Colonic mucosa (tissue), 4 donors: ENCODE measurements around the gene ARID3B. TPM values are rescaled to one million over a fixed set of nuclear protein-coding genes. Genes with fewer than 3 reads are reported as not detected.

ENCODE experiments used
- DNase-seq: peaks from one replicate; pipeline ENCODE4 v3.0.0-alpha.2; 2020
- H3K27ac ChIP-seq: fragments of 200-600 bp; one replicate; pipeline ENCODE4 v1.8.0; 2021
- H3K27me3 ChIP-seq: fragments of 200-600 bp; one replicate; pipeline ENCODE4 v1.8.0; 2021
- H3K36me3 ChIP-seq: fragments of 200-600 bp; one replicate; pipeline ENCODE4 v1.8.0; 2021
- H3K4me1 ChIP-seq: fragments of 200-600 bp; one replicate; pipeline ENCODE4 v1.8.0; 2021; ENCODE audit warnings: mild to moderate bottlenecking
- H3K4me3 ChIP-seq: fragments of 200-600 bp; one replicate; pipeline ENCODE4 v1.8.0; 2021
- H3K9ac ChIP-seq, 2 donors: one replicate each; pipeline ENCODE4 v1.7.0; 2013; ENCODE audit warnings: control low read depth in 2 of 2, low read depth in 2 of 2, low read length in 2 of 2
- H3K9me3 ChIP-seq: fragments of 200-600 bp; one replicate; pipeline ENCODE4 v1.8.0; 2021
- intact Hi-C: fragments of 100-400 bp; cut with DNase I; formaldehyde crosslinking; loops from one replicate; pipeline ENCODE4 v1.14.1; 2022
- total RNA-seq, 2 donors: library from RNA; stranded (reverse); fragmentation: NEBNext Ultra II Directional in 1 of 2; extraction: Animal tissue kit (Norgen Biotek cat#: 25700) in 1 of 2; gene quantifications; one replicate each; pipeline ENCODE4 v1.2.1, GENCODE V29; 2021
- TF ChIP-seq, protein P1 (sequence below): fragments of 200-600 bp; IDR thresholded peaks from one replicate; pipeline ENCODE4 v1.8.0; 2022; ENCODE audit warnings: antibody characterized with exemption, mild to moderate bottlenecking
- donor health status: healthy.
- donor health status: DM: no; HTN: no; CAD: no.
- donor health status: DM: no; HTN: no; CAD: no.

The ARID3B gene
- total RNA-seq, 2 donors from 2014 or later: 8.8 to 9.5 TPM

DNA sequence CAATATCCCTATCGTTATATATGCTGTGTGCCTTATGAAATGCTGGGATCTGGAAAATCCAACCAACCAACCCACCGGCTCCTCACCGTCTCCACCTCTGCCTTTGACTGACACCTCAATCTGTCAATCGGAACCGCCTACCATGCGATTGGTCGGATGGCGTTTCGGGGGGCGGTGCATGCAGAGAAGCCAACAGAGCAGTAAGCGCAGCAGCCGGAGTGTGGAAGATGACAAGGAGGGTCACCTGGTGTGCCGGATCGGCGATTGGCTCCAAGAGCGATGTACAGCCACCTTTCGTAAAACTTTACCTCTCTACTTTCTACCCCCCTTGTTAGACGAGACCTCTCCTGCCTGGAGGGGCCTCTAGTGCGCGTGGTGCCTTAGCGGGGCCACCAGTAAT, 80.9 kb downstream of the ARID3B start:
- TF ChIP-seq, protein P1, sequence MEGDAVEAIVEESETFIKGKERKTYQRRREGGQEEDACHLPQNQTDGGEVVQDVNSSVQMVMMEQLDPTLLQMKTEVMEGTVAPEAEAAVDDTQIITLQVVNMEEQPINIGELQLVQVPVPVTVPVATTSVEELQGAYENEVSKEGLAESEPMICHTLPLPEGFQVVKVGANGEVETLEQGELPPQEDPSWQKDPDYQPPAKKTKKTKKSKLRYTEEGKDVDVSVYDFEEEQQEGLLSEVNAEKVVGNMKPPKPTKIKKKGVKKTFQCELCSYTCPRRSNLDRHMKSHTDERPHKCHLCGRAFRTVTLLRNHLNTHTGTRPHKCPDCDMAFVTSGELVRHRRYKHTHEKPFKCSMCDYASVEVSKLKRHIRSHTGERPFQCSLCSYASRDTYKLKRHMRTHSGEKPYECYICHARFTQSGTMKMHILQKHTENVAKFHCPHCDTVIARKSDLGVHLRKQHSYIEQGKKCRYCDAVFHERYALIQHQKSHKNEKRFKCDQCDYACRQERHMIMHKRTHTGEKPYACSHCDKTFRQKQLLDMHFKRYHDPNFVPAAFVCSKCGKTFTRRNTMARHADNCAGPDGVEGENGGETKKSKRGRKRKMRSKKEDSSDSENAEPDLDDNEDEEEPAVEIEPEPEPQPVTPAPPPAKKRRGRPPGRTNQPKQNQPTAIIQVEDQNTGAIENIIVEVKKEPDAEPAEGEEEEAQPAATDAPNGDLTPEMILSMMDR: no peak
- Histone ChIP-seq H3K27ac (no peak overlapping the region), H3K36me3 (peaks cover 48% of the 10 kb centered on the region), H3K4me3 (no peak overlapping the region), H3K27me3 (no peaks in the 10 kb centered on the region), H3K4me1 (peaks cover 14% of the 10 kb centered on the region), H3K9ac (no peak overlapping the region), H3K9me3 (no peaks in the 10 kb centered on the region)
- intact Hi-C loops: no loop called here
- DNase-seq: no peak

DNA sequence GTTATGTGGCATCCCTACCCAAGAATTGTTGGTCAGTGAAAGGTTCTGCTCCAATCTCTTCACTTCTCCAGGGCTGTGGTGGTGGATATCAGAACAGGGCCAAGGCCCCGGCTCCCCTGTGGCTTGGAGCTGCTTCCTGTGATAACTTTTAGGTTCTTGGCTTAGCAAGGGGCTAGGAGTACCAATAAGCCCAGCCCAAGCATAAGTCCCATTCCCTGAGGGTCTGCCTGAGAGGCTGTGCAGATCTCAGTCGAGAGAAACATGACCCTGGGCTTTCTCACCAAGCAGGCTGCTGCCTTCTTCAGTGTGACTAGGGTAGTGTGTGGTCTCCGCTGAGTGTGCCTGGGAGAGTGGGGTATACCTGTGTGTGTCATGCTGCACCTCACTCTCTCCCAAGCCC, 81.7 kb downstream of the ARID3B start:
- Histone ChIP-seq H3K27me3 (no peaks in the 10 kb centered on the region), H3K9me3 (no peaks in the 10 kb centered on the region), H3K4me3 (no peak overlapping the region), H3K9ac (no peak overlapping the region), H3K36me3 (peaks cover 56% of the 10 kb centered on the region), H3K4me1 (peaks cover 6% of the 10 kb centered on the region), H3K27ac (no peak overlapping the region)
- DNase-seq: no peak
- intact Hi-C loops: no loop called here
- TF ChIP-seq, protein P1: no peak

DNA sequence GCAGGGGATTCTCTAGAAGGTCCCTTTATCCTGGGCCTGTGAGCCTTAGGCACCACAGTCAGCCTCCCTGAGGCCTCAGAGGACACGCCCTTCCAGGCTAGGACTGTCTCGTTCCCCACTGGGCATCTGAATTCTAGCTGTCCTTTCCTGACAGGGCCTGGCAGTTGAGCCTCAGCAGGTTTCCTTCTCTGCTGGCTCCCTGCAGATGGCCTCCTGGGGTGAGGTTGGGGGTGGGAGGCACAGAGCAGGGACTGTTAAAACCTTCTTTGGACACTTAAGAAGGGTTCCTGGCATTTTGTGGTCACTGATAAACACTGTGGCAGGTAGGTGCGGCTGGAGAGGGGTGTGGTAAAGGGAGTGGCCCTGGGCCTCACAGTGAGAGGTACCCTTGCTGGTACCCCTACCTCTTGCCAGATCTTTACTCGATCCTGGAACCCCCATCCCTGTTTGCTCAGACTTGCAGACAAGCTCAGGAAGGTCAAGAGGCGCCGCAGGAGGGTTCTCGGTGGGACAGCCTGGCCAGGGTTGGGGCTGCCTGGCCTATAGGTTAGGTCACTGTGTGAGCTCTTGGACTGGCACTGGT, 83.1 kb downstream of the ARID3B start:
- H3K4me1 ChIP-seq: no peaks in the 10 kb centered on the region
- DNase-seq: no peak
- no peak overlapping the region for H3K9ac ChIP-seq
- TF ChIP-seq, protein P1: no peak
- no peaks in the 10 kb centered on the region for H3K9me3 ChIP-seq
- H3K36me3 ChIP-seq: peaks cover 61% of the 10 kb centered on the region
- no peak overlapping the region for H3K4me3 ChIP-seq
- H3K27me3 ChIP-seq: no peaks in the 10 kb centered on the region
- intact Hi-C loops: no loop called here
- no peak overlapping the region for H3K27ac ChIP-seq

DNA sequence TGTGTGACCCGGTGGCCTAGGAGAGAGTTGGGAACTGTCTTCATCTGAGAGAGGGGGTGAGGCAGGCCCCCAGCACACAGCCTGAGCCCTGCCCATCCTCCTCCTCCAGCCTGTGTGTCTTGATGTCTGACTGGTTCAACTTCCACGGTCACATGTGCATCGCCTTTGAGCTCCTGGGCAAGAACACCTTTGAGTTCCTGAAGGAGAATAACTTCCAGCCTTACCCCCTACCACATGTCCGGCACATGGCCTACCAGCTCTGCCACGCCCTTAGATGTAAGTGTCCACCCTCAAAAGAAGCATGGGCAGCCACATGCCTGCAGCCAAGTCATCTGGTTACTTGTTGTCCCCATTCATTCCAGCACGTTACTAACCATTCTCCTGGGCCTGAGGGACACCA, 84.7 kb downstream of the ARID3B start:
- TF ChIP-seq, protein P1: no peak
- Histone ChIP-seq H3K4me1 (no peaks in the 10 kb centered on the region), H3K4me3 (no peak overlapping the region), H3K27ac (no peak overlapping the region), H3K9me3 (no peaks in the 10 kb centered on the region), H3K27me3 (no peaks in the 10 kb centered on the region), H3K36me3 (peaks cover 53% of the 10 kb centered on the region), H3K9ac (no peak overlapping the region)
- no peak for DNase-seq
- intact Hi-C loops: no loop called here

DNA sequence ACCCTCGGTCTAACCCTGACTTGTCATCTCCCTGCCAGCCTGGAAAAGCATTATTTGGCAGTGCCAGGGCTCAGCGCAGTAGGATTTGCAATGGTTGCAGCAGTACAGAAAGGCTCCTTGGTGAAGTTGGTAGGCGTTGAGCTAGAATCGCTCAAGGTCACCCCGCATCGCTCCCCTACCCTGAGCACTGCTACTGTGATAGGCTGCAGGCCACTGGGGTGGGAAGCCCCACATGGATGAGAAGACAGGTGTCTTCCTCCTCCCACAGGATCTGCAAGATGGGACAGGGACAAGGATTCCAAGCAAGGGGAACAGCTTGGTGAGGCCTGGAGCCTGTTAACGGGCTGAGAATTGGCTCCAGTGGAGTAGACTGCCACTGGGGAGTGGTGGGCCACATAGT, 85.3 kb downstream of the ARID3B start:
- Histone ChIP-seq H3K9me3 (no peaks in the 10 kb centered on the region), H3K27ac (no peak overlapping the region), H3K27me3 (no peaks in the 10 kb centered on the region), H3K4me3 (no peak overlapping the region), H3K4me1 (no peaks in the 10 kb centered on the region), H3K36me3 (peaks cover 50% of the 10 kb centered on the region), H3K9ac (no peak overlapping the region)
- TF ChIP-seq, protein P1: no peak
- intact Hi-C loops: no loop called here
- DNase-seq: no peak
